H1 (cell line): ENCODE data around the gene HOXA6.

Experiments used
- CEBPB ChIP-seq: IDR thresholded peaks from 2 replicates; pipeline ENCODE4 v1.6.1; 2012; ENCODE audit warnings: low read depth, low read length
- CREB1 ChIP-seq: IDR thresholded peaks from 2 replicates; pipeline ENCODE4 v1.6.1; 2012; ENCODE audit warnings: inconsistent platforms
- HDAC2 ChIP-seq, 2 experiments: fragments of 300-600 bp in 1 of 2; sonication (generic) in 1 of 2; IDR thresholded peaks; 2 replicates each; pipeline ENCODE4 v1.6.1; 2011 to 2012; ENCODE audit warnings: low read depth in 2 of 2, low read length in 2 of 2, mild to moderate bottlenecking in 2 of 2, moderate library complexity in 2 of 2, borderline replicate concordance in 1 of 2, inconsistent platforms in 1 of 2
- POLR2A ChIP-seq, 2 experiments: IDR thresholded peaks; 1 replicate in 1 of 2; 2 replicates in 1 of 2; pipeline ENCODE4 v1.6.1; 2011; ENCODE audit warnings: low read depth in 2 of 2, low read length in 2 of 2, mild to moderate bottlenecking in 2 of 2; ENCODE audit errors: control extremely low read depth in 1 of 2
- SP2 ChIP-seq: IDR thresholded peaks from 2 replicates; pipeline ENCODE4 v1.6.1; 2012; ENCODE audit warnings: mild to moderate bottlenecking, low read length, inconsistent platforms
- TF ChIP-seq, protein P1 (sequence below), 3 experiments: IDR thresholded peaks; 1 replicate in 2 of 3; 2 replicates in 1 of 3; pipeline versions ENCODE4 v1.5.1 to v1.6.1; 2011; ENCODE audit warnings: low read length in 3 of 3, mild to moderate bottlenecking in 3 of 3, inconsistent platforms in 2 of 3, low read depth in 1 of 3, moderate library complexity in 1 of 3; ENCODE audit not compliant: insufficient read depth in 1 of 3; ENCODE audit errors: control extremely low read depth in 1 of 3

DNA sequence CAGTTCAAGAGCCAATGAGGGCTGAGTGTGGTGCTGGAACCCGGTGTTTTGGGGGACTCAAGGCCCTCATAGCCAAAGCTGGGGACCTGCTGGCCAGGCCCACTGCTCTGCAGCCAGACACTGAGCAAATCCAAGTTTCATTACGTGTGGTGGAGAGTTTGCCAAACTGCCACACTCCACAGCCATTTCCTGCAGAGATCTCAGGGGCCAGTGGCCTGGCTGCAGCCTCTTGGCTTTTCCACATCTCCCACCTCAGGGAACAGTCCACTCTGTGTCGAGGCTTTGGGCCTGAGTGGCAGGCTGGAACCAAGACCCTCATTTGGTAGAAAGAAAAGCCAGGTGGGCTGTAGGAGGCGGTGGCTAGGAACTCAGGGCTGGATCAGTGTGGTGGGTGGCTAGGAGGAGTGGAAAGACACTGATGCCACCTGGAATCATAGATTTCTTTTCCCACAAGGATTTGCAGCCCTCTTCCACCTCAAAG, 34.3 kb upstream of the HOXA6 start:
- TF ChIP-seq SP2 (no peak), CEBPB (no peak), CREB1 (no peak), POLR2A (IDR thresholded peaks at IDR 0.05; ENCODE audit: control extremely low read depth in 1 of 2, low read depth in 2 of 2, low read length in 2 of 2) (no peak), HDAC2 (IDR thresholded peaks at IDR 0.05; ENCODE audit: borderline replicate concordance in 1 of 2, low read depth in 2 of 2, low read length in 2 of 2) (no peak)
- TF ChIP-seq, protein P1, sequence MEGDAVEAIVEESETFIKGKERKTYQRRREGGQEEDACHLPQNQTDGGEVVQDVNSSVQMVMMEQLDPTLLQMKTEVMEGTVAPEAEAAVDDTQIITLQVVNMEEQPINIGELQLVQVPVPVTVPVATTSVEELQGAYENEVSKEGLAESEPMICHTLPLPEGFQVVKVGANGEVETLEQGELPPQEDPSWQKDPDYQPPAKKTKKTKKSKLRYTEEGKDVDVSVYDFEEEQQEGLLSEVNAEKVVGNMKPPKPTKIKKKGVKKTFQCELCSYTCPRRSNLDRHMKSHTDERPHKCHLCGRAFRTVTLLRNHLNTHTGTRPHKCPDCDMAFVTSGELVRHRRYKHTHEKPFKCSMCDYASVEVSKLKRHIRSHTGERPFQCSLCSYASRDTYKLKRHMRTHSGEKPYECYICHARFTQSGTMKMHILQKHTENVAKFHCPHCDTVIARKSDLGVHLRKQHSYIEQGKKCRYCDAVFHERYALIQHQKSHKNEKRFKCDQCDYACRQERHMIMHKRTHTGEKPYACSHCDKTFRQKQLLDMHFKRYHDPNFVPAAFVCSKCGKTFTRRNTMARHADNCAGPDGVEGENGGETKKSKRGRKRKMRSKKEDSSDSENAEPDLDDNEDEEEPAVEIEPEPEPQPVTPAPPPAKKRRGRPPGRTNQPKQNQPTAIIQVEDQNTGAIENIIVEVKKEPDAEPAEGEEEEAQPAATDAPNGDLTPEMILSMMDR (IDR thresholded peaks at IDR 0.05; ENCODE audit: control extremely low read depth in 1 of 3, insufficient read depth in 1 of 3, low read depth in 1 of 3, low read length in 3 of 3) = no peak
